Neural cell (in vitro differentiated cells): ENCODE results near the gene TBC1D3I. TPM values are rescaled to one million over a fixed set of nuclear protein-coding genes. Genes with fewer than 3 reads are reported as not detected.
"Not testable (repeated sequence)": the region's sequence is repeated elsewhere in the genome, so short reads cannot be mapped to it uniquely, and the experiment has no call there.

Source experiments
- H2AFZ ChIP-seq: fragments of 200-600, 300-800 bp; sonication (generic), shearing (Covaris generic); 2 replicates; pipeline ENCODE4 v1.6.0; 2014; ENCODE audit warnings: low read depth, mild to moderate bottlenecking, antibody characterized with exemption, low read length, moderate library complexity
- H3F3A ChIP-seq: fragments of 200-600 bp; shearing (Covaris generic); 2 replicates; pipeline ENCODE4 v1.6.1; 2016; ENCODE audit warnings: mild to moderate bottlenecking, moderate library complexity, mixed read lengths, antibody characterized with exemption, low read length; ENCODE audit not compliant: insufficient read depth, poor library complexity, severe bottlenecking
- H3K27ac ChIP-seq: fragments of 200-600, 300-800 bp; sonication (generic), shearing (Covaris generic); 2 replicates; pipeline ENCODE4 v1.5.1; 2014; ENCODE audit warnings: mild to moderate bottlenecking, low read length, moderate library complexity
- H3K27me3 ChIP-seq: fragments of 300-800, 200-600 bp; sonication (generic), shearing (Covaris generic); 2 replicates; pipeline ENCODE4 v1.6.0; 2014; ENCODE audit warnings: mild to moderate bottlenecking, low read depth, low read length, moderate library complexity; ENCODE audit not compliant: insufficient read depth
- H3K36me3 ChIP-seq: fragments of 300-800, 200-600 bp; sonication (generic), shearing (Covaris generic); 2 replicates; pipeline ENCODE4 v1.5.1; 2014; ENCODE audit warnings: mild to moderate bottlenecking, antibody characterized with exemption, low read length, moderate library complexity; ENCODE audit not compliant: insufficient read depth
- H3K4me2 ChIP-seq: fragments of 300-800, 200-600 bp; sonication (generic), shearing (Covaris generic); 2 replicates; pipeline ENCODE4 v1.6.0; 2014; ENCODE audit warnings: mild to moderate bottlenecking, low read length
- H3K4me3 ChIP-seq: fragments of 300-800, 200-600 bp; sonication (generic), shearing (Covaris generic); 2 replicates; pipeline ENCODE4 v1.5.1; 2014; ENCODE audit warnings: mild to moderate bottlenecking, low read length, moderate library complexity
- H3K79me2 ChIP-seq: fragments of 200-600 bp; shearing (Covaris generic); replicated peaks from 2 replicates; pipeline ENCODE4 v1.6.0; 2014; ENCODE audit warnings: mild to moderate bottlenecking, low read length, moderate library complexity; ENCODE audit not compliant: insufficient read depth
- H3K9ac ChIP-seq: fragments of 300-800, 200-600 bp; sonication (generic), shearing (Covaris generic); 2 replicates; pipeline ENCODE4 v1.6.1; 2016; ENCODE audit warnings: mild to moderate bottlenecking, low read length, mixed read lengths
- H3K9me2 ChIP-seq: fragments of 200-600 bp; shearing (Covaris generic); 2 replicates; pipeline ENCODE4 v1.6.1; 2016; ENCODE audit warnings: mild to moderate bottlenecking, low read length, mixed read lengths; ENCODE audit not compliant: insufficient read depth
- H3K9me3 ChIP-seq: fragments of 200-600, 300-800 bp; sonication (generic), shearing (Covaris generic); 2 replicates; pipeline ENCODE4 v1.6.1; 2016; ENCODE audit warnings: mild to moderate bottlenecking, mixed run types, low read length, moderate library complexity, mixed read lengths
- H4K20me1 ChIP-seq: fragments of 200-600 bp; shearing (Covaris generic); 2 replicates; pipeline ENCODE4 v1.6.1; 2016; ENCODE audit warnings: mild to moderate bottlenecking, mixed run types; ENCODE audit not compliant: insufficient read depth
- EP300 ChIP-seq: fragments of 450-650 bp; conservative IDR thresholded peaks from 2 replicates; pipeline ENCODE4 v1.6.1; 2014; ENCODE audit warnings: antibody characterized with exemption, mild to moderate bottlenecking, moderate library complexity; ENCODE audit not compliant: poor library complexity, severe bottlenecking
- EZH2 ChIP-seq: fragments of 200-600, 300-800 bp; shearing (Covaris generic), sonication (generic); IDR thresholded peaks from 2 replicates; pipeline ENCODE4 v1.6.1; 2014; ENCODE audit warnings: antibody characterized with exemption, low read length, borderline replicate concordance, mild to moderate bottlenecking; ENCODE audit not compliant: insufficient read depth, poor library complexity, severe bottlenecking
- MXI1 ChIP-seq: fragments of 450-650 bp; conservative IDR thresholded peaks from 2 replicates; pipeline ENCODE4 v1.6.1; 2014; ENCODE audit warnings: antibody characterized with exemption, mild to moderate bottlenecking; ENCODE audit not compliant: poor library complexity, severe bottlenecking
- POLR2AphosphoS5 ChIP-seq: IDR thresholded peaks from 2 replicates; pipeline ENCODE4 v1.6.1; 2012
- RAD21 ChIP-seq: fragments of 450-650 bp; conservative IDR thresholded peaks from 2 replicates; pipeline ENCODE4 v1.6.1; 2014; ENCODE audit warnings: antibody characterized with exemption, mild to moderate bottlenecking, moderate library complexity
- SMC3 ChIP-seq: fragments of 450-650 bp; conservative IDR thresholded peaks from 2 replicates; pipeline ENCODE4 v1.6.1; 2014; ENCODE audit warnings: antibody characterized with exemption, mild to moderate bottlenecking, moderate library complexity; ENCODE audit not compliant: poor library complexity
- TAF1 ChIP-seq: IDR thresholded peaks from 2 replicates; pipeline ENCODE4 v1.6.1; 2012; ENCODE audit warnings: low read depth
- polyA plus RNA-seq: library from polyadenylated mRNA; depleted of rRNA; stranded (reverse); fragments of >200 nt; gene quantifications from 2 replicates; pipeline ENCODE4 v1.2.3, GENCODE V29; 2014
- TF ChIP-seq, protein P1 (sequence below): IDR thresholded peaks from 2 replicates; pipeline ENCODE4 v1.6.1; 2012; ENCODE audit warnings: borderline replicate concordance
- TF ChIP-seq, protein P2 (sequence below): fragments of 450-650 bp; IDR thresholded peaks from 2 replicates; pipeline ENCODE4 v1.5.1; 2014; ENCODE audit warnings: antibody characterized with exemption, mild to moderate bottlenecking, moderate library complexity; ENCODE audit not compliant: poor library complexity, severe bottlenecking

Gene TBC1D3I
- polyA plus RNA-seq, 1 donor from 2014 or later, result 0.32 TPM

DNA sequence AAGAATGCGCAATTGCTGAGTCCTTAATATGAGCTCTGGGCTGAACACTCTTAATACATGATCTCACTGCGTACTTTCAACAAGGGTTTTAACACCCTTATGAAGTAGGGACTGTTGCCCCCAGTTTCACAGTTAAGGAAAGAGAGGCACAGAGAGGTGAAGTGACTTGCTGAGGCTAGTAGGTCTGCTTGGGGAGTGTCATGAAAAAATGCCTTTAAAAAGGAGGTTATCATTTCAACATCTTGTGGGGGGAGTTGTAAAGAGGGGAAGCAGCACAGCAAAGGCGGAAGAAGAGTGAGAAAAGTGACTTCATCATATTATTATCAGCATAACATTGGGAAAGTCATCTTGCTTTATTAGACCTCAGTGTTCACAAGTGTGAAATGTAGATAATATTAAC is 51.4 kb downstream of the TBC1D3I start:
- no peaks in the 10 kb centered on the region for H3F3A ChIP-seq
- no peaks in the 10 kb centered on the region for H3K9me2 ChIP-seq
- no peaks in the 10 kb centered on the region for H3K27me3 ChIP-seq
- no peaks in the 10 kb centered on the region for H3K79me2 ChIP-seq
- no peak overlapping the region for H2AFZ ChIP-seq
- no peaks in the 10 kb centered on the region for H3K9me3 ChIP-seq
- H3K4me2 ChIP-seq, result no peak overlapping the region
- no peaks in the 10 kb centered on the region for H4K20me1 ChIP-seq
- TF ChIP-seq EP300, result no peak
- TF ChIP-seq POLR2AphosphoS5, result no peak
- TF ChIP-seq, protein P1, sequence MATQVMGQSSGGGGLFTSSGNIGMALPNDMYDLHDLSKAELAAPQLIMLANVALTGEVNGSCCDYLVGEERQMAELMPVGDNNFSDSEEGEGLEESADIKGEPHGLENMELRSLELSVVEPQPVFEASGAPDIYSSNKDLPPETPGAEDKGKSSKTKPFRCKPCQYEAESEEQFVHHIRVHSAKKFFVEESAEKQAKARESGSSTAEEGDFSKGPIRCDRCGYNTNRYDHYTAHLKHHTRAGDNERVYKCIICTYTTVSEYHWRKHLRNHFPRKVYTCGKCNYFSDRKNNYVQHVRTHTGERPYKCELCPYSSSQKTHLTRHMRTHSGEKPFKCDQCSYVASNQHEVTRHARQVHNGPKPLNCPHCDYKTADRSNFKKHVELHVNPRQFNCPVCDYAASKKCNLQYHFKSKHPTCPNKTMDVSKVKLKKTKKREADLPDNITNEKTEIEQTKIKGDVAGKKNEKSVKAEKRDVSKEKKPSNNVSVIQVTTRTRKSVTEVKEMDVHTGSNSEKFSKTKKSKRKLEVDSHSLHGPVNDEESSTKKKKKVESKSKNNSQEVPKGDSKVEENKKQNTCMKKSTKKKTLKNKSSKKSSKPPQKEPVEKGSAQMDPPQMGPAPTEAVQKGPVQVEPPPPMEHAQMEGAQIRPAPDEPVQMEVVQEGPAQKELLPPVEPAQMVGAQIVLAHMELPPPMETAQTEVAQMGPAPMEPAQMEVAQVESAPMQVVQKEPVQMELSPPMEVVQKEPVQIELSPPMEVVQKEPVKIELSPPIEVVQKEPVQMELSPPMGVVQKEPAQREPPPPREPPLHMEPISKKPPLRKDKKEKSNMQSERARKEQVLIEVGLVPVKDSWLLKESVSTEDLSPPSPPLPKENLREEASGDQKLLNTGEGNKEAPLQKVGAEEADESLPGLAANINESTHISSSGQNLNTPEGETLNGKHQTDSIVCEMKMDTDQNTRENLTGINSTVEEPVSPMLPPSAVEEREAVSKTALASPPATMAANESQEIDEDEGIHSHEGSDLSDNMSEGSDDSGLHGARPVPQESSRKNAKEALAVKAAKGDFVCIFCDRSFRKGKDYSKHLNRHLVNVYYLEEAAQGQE, result no peak
- no peak for TF ChIP-seq TAF1
- TF ChIP-seq SMC3, result no peak
- TF ChIP-seq, protein P2, sequence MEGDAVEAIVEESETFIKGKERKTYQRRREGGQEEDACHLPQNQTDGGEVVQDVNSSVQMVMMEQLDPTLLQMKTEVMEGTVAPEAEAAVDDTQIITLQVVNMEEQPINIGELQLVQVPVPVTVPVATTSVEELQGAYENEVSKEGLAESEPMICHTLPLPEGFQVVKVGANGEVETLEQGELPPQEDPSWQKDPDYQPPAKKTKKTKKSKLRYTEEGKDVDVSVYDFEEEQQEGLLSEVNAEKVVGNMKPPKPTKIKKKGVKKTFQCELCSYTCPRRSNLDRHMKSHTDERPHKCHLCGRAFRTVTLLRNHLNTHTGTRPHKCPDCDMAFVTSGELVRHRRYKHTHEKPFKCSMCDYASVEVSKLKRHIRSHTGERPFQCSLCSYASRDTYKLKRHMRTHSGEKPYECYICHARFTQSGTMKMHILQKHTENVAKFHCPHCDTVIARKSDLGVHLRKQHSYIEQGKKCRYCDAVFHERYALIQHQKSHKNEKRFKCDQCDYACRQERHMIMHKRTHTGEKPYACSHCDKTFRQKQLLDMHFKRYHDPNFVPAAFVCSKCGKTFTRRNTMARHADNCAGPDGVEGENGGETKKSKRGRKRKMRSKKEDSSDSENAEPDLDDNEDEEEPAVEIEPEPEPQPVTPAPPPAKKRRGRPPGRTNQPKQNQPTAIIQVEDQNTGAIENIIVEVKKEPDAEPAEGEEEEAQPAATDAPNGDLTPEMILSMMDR, result no peak
- TF ChIP-seq MXI1, result no peak
- no peak for TF ChIP-seq RAD21
- TF ChIP-seq EZH2, result no peak
- no peak overlapping the region for H3K9ac ChIP-seq
- H3K27ac ChIP-seq, result no peak overlapping the region
- no peaks in the 10 kb centered on the region for H3K36me3 ChIP-seq
- no peak overlapping the region for H3K4me3 ChIP-seq

DNA sequence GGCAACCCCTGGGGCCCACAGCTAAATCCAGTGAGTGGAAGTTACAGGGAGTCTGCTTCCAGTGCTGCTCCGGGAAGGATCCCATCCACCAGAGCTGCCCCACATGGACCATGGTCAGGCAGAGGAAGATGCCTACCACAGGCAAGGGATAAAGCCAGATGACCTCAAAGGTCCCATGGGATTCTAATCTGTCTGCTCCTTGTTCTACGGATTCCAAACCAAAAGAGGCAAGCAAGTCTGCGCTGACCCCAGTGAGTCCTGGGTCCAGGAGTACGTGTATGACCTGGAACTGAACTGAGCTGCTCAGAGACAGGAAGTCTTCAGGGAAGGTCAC is 52.1 kb downstream of the TBC1D3I start:
- H3K4me2 ChIP-seq, result no peak overlapping the region
- no peaks in the 10 kb centered on the region for H3K9me3 ChIP-seq
- no peak overlapping the region for H3K27ac ChIP-seq
- no peak overlapping the region for H3K4me3 ChIP-seq
- H2AFZ ChIP-seq, result no peak overlapping the region
- no peaks in the 10 kb centered on the region for H3K9me2 ChIP-seq
- no peaks in the 10 kb centered on the region for H3K79me2 ChIP-seq
- no peaks in the 10 kb centered on the region for H3K27me3 ChIP-seq
- no peaks in the 10 kb centered on the region for H3K36me3 ChIP-seq
- TF ChIP-seq, protein P1, result no peak
- TF ChIP-seq MXI1 (no peak), SMC3 (no peak), EZH2 (no peak), RAD21 (no peak), POLR2AphosphoS5 (no peak), TAF1 (no peak), EP300 (no peak)
- TF ChIP-seq, protein P2, result no peak
- no peak overlapping the region for H3K9ac ChIP-seq
- no peaks in the 10 kb centered on the region for H3F3A ChIP-seq
- no peaks in the 10 kb centered on the region for H4K20me1 ChIP-seq

DNA sequence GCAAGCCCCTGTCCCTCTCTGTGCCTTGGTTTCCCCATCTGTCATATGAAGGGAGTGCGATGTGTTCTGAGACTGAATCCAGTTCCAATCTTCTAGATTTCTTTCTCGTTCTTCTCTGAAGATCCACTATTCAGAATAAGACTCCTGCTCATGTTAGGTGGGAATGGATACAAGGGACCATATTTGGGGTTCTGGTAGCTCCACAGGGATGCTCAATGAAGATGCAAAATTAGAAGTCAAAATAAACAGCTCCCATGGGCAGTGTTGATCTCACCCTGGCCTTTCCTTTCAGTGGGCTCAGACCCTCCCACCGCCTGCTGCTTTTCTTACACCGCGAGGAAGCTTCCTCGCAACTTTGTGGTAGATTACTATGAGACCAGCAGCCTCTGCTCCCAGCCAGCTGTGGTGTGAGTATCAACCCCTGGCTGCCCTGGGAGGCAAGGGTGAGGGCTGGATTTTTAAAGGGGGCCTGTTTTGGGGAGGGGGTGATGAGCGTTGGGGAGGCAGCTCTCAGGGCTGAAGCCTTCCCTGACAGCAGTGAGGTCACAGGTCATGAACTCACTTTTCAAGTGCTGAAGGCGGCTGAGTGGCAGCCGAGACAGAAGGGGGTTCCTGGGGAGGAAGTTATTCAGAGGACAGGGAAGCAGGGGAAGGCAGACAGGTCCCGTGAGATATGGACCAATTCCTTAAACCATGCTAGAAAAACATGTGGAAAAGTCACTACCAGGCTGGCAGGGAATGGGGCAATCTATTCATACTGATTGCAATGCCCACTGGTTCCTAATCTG is 52.7 kb downstream of the TBC1D3I start:
- H3K27ac ChIP-seq, H3K9ac ChIP-seq, H3F3A ChIP-seq, H3K4me2 ChIP-seq, H3K27me3 ChIP-seq, H2AFZ ChIP-seq, H3K36me3 ChIP-seq, H3K4me3 ChIP-seq, H3K9me3 ChIP-seq, H3K79me2 ChIP-seq, H4K20me1 ChIP-seq, H3K9me2 ChIP-seq: not testable (repeated sequence)
